Esophagus (tissue), 2 donors: ENCODE data around the gene SYCN. TPM values are rescaled to one million over a fixed set of nuclear protein-coding genes. Genes with fewer than 3 reads are reported as not detected.
A peak's percentile ranks its signal among the peaks of the same experiment; 100 is the strongest.

Source experiments
- H3K27ac ChIP-seq, 2 donors: one replicate each; pipeline ENCODE4 v1.5.1; 2013; ENCODE audit warnings: low read depth in 2 of 2, mild to moderate bottlenecking in 2 of 2, inconsistent platforms in 1 of 2, low read length in 1 of 2, moderate library complexity in 1 of 2
- H3K27me3 ChIP-seq, 2 donors: one replicate each; pipeline ENCODE4 v1.6.1; 2013; ENCODE audit warnings: low read length in 2 of 2, control low read depth in 1 of 2, mild to moderate bottlenecking in 1 of 2; ENCODE audit not compliant: insufficient read depth in 2 of 2, control insufficient read depth in 1 of 2
- H3K36me3 ChIP-seq, 2 donors: one replicate each; pipeline ENCODE4 v1.6.1; 2013; ENCODE audit warnings: low read length in 1 of 2; ENCODE audit not compliant: control insufficient read depth in 2 of 2, insufficient read depth in 2 of 2
- H3K4me1 ChIP-seq, 2 donors: one replicate each; pipeline ENCODE4 v1.6.1; 2013; ENCODE audit warnings: low read length in 1 of 2; ENCODE audit not compliant: control insufficient read depth in 2 of 2, insufficient read depth in 2 of 2
- H3K4me3 ChIP-seq, 2 donors: one replicate each; pipeline ENCODE4 v1.5.1; 2013; ENCODE audit warnings: low read length in 2 of 2, mild to moderate bottlenecking in 2 of 2, low read depth in 1 of 2, moderate library complexity in 1 of 2
- H3K9me3 ChIP-seq, 2 donors: one replicate each; pipeline ENCODE4 v1.6.1; 2013; ENCODE audit warnings: mild to moderate bottlenecking in 2 of 2, low read depth in 1 of 2, low read length in 1 of 2, moderate library complexity in 1 of 2; ENCODE audit not compliant: control insufficient read depth in 2 of 2, insufficient read depth in 1 of 2
- WGBS, 2 donors: extraction: QIAGEN DNeasy Blood & Tissue Kit; methylation state at CpG; one replicate each; pipeline ENCODE4 v1.1.7; 2013; 5-methylcytosine and 5-hydroxymethylcytosine counted together
- polyA plus RNA-seq, 2 donors: library from polyadenylated mRNA; stranded (reverse); fragments of 200-250 nt; gene quantifications; one replicate each; pipeline ENCODE4 v1.2.3, GENCODE V29; 2013
- donor health status: healthy with polysubstance abuse.
- donor health status: Bipolar disorder and iron deficiency.

The SYCN gene
- under 1 TPM in 1 of 2 donors, not detected in 1; 0.22 TPM for polyA plus RNA-seq

GRCh38 chr19:39203372-39204341 lies at the start of gene SYCN:
SYCN (minus strand) TSS chr19:39204263; CDS start chr19:39204254, 9 bp downstream.
- peaks cover 2 to 3% of the 10 kb centered on the region in 2 donors for H3K4me1 ChIP-seq
- peaks cover 0 to 6% of the 10 kb centered on the region in 2 donors for H3K9me3 ChIP-seq
- 19 to 20% methylated on average over 49 to 57 of the region's 57 CpGs for WGBS, 2 donors
- peaks cover 0 to 6% of the 10 kb centered on the region in 2 donors for H3K36me3 ChIP-seq
- peaks cover 0 to 4% of the 10 kb centered on the region in 2 donors for H3K27me3 ChIP-seq
- no peak within 1 kb of the TSS for H3K27ac ChIP-seq
- peak within 1 kb of the TSS in 1 of 2 donors; percentile 13 for H3K4me3 ChIP-seq

- no peak overlapping the region for H3K27ac ChIP-seq
- WGBS, 2 donors = 83 to 85% methylated on average over 8 of the region's 8 CpGs
- H3K9me3 ChIP-seq = no peaks in the 10 kb centered on the region
- H3K36me3 ChIP-seq = no peaks in the 10 kb centered on the region
- H3K27me3 ChIP-seq = no peaks in the 10 kb centered on the region
- H3K4me1 ChIP-seq = no peaks in the 10 kb centered on the region
- no peak overlapping the region for H3K4me3 ChIP-seq
Measured at GRCh38 chr19:39253374-39254149, 49.5 kb upstream of the SYCN start.

GRCh38 chr19:39252458-39252857 lies 48.4 kb upstream of the SYCN start:
- WGBS, 2 donors = 64 to 66% methylated on average over 3 of the region's 3 CpGs
- Histone ChIP-seq H3K4me3 (no peak overlapping the region), H3K36me3 (no peaks in the 10 kb centered on the region), H3K27me3 (no peaks in the 10 kb centered on the region), H3K9me3 (no peaks in the 10 kb centered on the region), H3K4me1 (peaks cover 4 to 5% of the 10 kb centered on the region in 2 donors), H3K27ac (no peak overlapping the region)

- Histone ChIP-seq H3K27ac (no peak overlapping the region), H3K9me3 (peaks cover 2% of the 10 kb centered on the region in 2 donors), H3K4me1 (peaks cover 5 to 9% of the 10 kb centered on the region in 2 donors), H3K36me3 (no peaks in the 10 kb centered on the region), H3K27me3 (peaks cover 0 to 4% of the 10 kb centered on the region in 2 donors), H3K4me3 (no peak overlapping the region)
- WGBS, 2 donors = 42 to 53% methylated on average over 3 of the region's 3 CpGs
Measured at GRCh38 chr19:39251846-39252245, 47.8 kb upstream of the SYCN start.

- Histone ChIP-seq H3K36me3 (no peaks in the 10 kb centered on the region), H3K4me3 (no peak overlapping the region), H3K9me3 (peaks cover 2 to 3% of the 10 kb centered on the region in 2 donors), H3K27ac (no peak overlapping the region), H3K27me3 (peaks cover 0 to 5% of the 10 kb centered on the region in 2 donors), H3K4me1 (peaks cover 5 to 10% of the 10 kb centered on the region in 2 donors)
- 81 to 84% methylated on average over 5 of the region's 5 CpGs for WGBS, 2 donors
Measured at GRCh38 chr19:39251081-39251480, 47.0 kb upstream of the SYCN start.

GRCh38 chr19:39248806-39249205 lies 44.7 kb upstream of the SYCN start, which contains the start of gene IFNL4:
IFNL4 (minus strand) TSS chr19:39248856.
- peaks cover 0 to 5% of the 10 kb centered on the region in 2 donors for H3K27me3 ChIP-seq

GRCh38 chr19:39247701-39248664 lies 43.9 kb upstream of the SYCN start:
- WGBS, 2 donors = 26 to 28% methylated on average over 74 to 92 of the region's 92 CpGs
- Histone ChIP-seq H3K9me3 (peaks cover 2 to 3% of the 10 kb centered on the region in 2 donors), H3K4me1 (peaks cover 5 to 10% of the 10 kb centered on the region in 2 donors), H3K4me3 (no peak overlapping the region), H3K36me3 (no peaks in the 10 kb centered on the region), H3K27ac (no peak overlapping the region), H3K27me3 (peaks cover 0 to 5% of the 10 kb centered on the region in 2 donors)

More at GRCh38 chr19:39248806-39249205, 44.7 kb upstream of the SYCN start, which contains the start of gene IFNL4:
- no peak within 1 kb of the TSS for H3K4me3 ChIP-seq
- no peaks in the 10 kb centered on the region for H3K36me3 ChIP-seq
- H3K4me1 ChIP-seq = peaks cover 5 to 10% of the 10 kb centered on the region in 2 donors
- no peak within 1 kb of the TSS for H3K27ac ChIP-seq
- H3K9me3 ChIP-seq = peaks cover 2 to 3% of the 10 kb centered on the region in 2 donors
- 73 to 74% methylated on average over 13 of the region's 13 CpGs for WGBS, 2 donors

- H3K27me3 ChIP-seq = peaks cover 0 to 5% of the 10 kb centered on the region in 2 donors
Measured at GRCh38 chr19:39246951-39247669, 43.0 kb upstream of the SYCN start.

More at GRCh38 chr19:39246951-39247669, 43.0 kb upstream of the SYCN start:
- H3K9me3 ChIP-seq = peaks cover 2 to 3% of the 10 kb centered on the region in 2 donors
- no peak overlapping the region for H3K4me3 ChIP-seq
- H3K27ac ChIP-seq = no peak overlapping the region
- 21 to 22% methylated on average over 37 to 42 of the region's 42 CpGs for WGBS, 2 donors
- H3K4me1 ChIP-seq = peaks cover 5 to 10% of the 10 kb centered on the region in 2 donors
- no peaks in the 10 kb centered on the region for H3K36me3 ChIP-seq
